NOMO-1 (cell line): ENCODE results near the gene GLCCI1.
"Not testable (repeated sequence)": the region's sequence is repeated elsewhere in the genome, so short reads cannot be mapped to it uniquely, and the experiment has no call there.

Experiments
- DNase-seq, 2 experiments: peaks; one replicate each; lab custom pipeline; 2025; ENCODE audit not compliant: unreplicated experiment in 2 of 2; lab: John Stamatoyannopoulos, UW

GLCCI1 gene

GRCh38 chr7:8085420-8085819, 116.8 kb downstream of the GLCCI1 start:
- no peak for DNase-seq

GRCh38 chr7:8086239-8086638, 117.6 kb downstream of the GLCCI1 start:
- DNase-seq: no peak

- no peak for DNase-seq
Observed at GRCh38 chr7:8089036-8089780, 120.6 kb downstream of the GLCCI1 start.

- no peak for DNase-seq
Observed at GRCh38 chr7:8092140-8092539, 123.5 kb downstream of the GLCCI1 start.

GRCh38 chr7:8094164-8095140, 125.9 kb downstream of the GLCCI1 start:
- no peak for DNase-seq

- not testable (repeated sequence) for DNase-seq
Observed at GRCh38 chr7:8101292-8101691, 132.7 kb downstream of the GLCCI1 start.

- no peak for DNase-seq
Observed at GRCh38 chr7:8103282-8103681, 134.7 kb downstream of the GLCCI1 start.

GRCh38 chr7:8105449-8106095, 137.0 kb downstream of the GLCCI1 start:
- no peak for DNase-seq

- no peak for DNase-seq
Observed at GRCh38 chr7:8109196-8110022, 140.8 kb downstream of the GLCCI1 start.

GRCh38 chr7:8111282-8111960, 142.8 kb downstream of the GLCCI1 start:
- DNase-seq: no peak

- DNase-seq: no peak
Observed at GRCh38 chr7:8112685-8113084, 144.1 kb downstream of the GLCCI1 start.

- DNase-seq: no peak
Observed at GRCh38 chr7:8113184-8113583, 144.6 kb downstream of the GLCCI1 start.

- DNase-seq: no peak
Observed at GRCh38 chr7:8114175-8114574, 145.6 kb downstream of the GLCCI1 start.

GRCh38 chr7:8115547-8116402, 147.2 kb downstream of the GLCCI1 start:
- no peak for DNase-seq

GRCh38 chr7:8117195-8117594, 148.6 kb downstream of the GLCCI1 start:
- no peak for DNase-seq

GRCh38 chr7:8119262-8119661, 150.7 kb downstream of the GLCCI1 start:
- DNase-seq: no peak

- DNase-seq: no peak
Observed at GRCh38 chr7:8120390-8121058, 151.9 kb downstream of the GLCCI1 start.

GRCh38 chr7:8121243-8121642, 152.6 kb downstream of the GLCCI1 start:
- no peak for DNase-seq
